HG03039 (cell line): Measurements from ENCODE around the gene DHRS3.

Source experiments
- ATAC-seq: cut with Tn5 transposase; IDR thresholded peaks from one replicate; pipeline ENCODE4 v1.9.1; 2021; ENCODE audit warnings: mild to moderate bottlenecking, moderate library complexity; ENCODE audit not compliant: unreplicated experiment

DHRS3 gene

GRCh38 chr1:12640237-12640957 lies 22.4 kb upstream of the DHRS3 start:
- no peak for ATAC-seq

GRCh38 chr1:12637693-12638092 lies 19.7 kb upstream of the DHRS3 start:
- no peak for ATAC-seq

- ATAC-seq = no peak
Measured at GRCh38 chr1:12636098-12636950, 18.3 kb upstream of the DHRS3 start.

- ATAC-seq = no peak
Measured at GRCh38 chr1:12634696-12635202, 16.7 kb upstream of the DHRS3 start.

GRCh38 chr1:12634156-12634555 lies 16.1 kb upstream of the DHRS3 start:
- no peak for ATAC-seq

- ATAC-seq = no peak
Measured at GRCh38 chr1:12631571-12631970, 13.6 kb upstream of the DHRS3 start.

- ATAC-seq = no peak
Measured at GRCh38 chr1:12630946-12631530, 13.0 kb upstream of the DHRS3 start.

GRCh38 chr1:12629985-12630760 lies 12.2 kb upstream of the DHRS3 start:
- no peak for ATAC-seq

GRCh38 chr1:12629511-12629956 lies 11.5 kb upstream of the DHRS3 start:
- ATAC-seq = no peak

- no peak for ATAC-seq
Measured at GRCh38 chr1:12627296-12627695, 9.3 kb upstream of the DHRS3 start.

- no peak for ATAC-seq
Measured at GRCh38 chr1:12626888-12627287, 8.9 kb upstream of the DHRS3 start.

GRCh38 chr1:12625276-12625675 lies 7.3 kb upstream of the DHRS3 start:
- no peak for ATAC-seq

GRCh38 chr1:12622506-12622905 lies 4.5 kb upstream of the DHRS3 start:
- ATAC-seq = no peak

GRCh38 chr1:12621346-12622335 lies 3.6 kb upstream of the DHRS3 start:
- ATAC-seq = no peak

- no peak for ATAC-seq
Measured at GRCh38 chr1:12620931-12621330, 2.9 kb upstream of the DHRS3 start.

- ATAC-seq = no peak
Measured at GRCh38 chr1:12620488-12620865, 2.5 kb upstream of the DHRS3 start.

GRCh38 chr1:12619792-12620487 lies 1.9 kb upstream of the DHRS3 start:
- ATAC-seq = no peak

- ATAC-seq = no peak
Measured at GRCh38 chr1:12618965-12619791, 1.2 kb upstream of the DHRS3 start.
